Activated CD4-positive, CD25-positive, alpha-beta regulatory T cell treated with anti-CD3 and anti-CD28 coated beads, Interleukin-2, amount 50 U/mL, for 16 hours (primary cell): ENCODE data around the gene TEC.
"Not testable (repeated sequence)": the region's sequence is repeated elsewhere in the genome, so short reads cannot be mapped to it uniquely, and the experiment has no call there.

ENCODE experiments used
- DNase-seq: peaks from one replicate; pipeline ENCODE4 v3.0.0-alpha.2; 2020; ENCODE audit warnings: low read depth, low spot score

TEC gene

DNA sequence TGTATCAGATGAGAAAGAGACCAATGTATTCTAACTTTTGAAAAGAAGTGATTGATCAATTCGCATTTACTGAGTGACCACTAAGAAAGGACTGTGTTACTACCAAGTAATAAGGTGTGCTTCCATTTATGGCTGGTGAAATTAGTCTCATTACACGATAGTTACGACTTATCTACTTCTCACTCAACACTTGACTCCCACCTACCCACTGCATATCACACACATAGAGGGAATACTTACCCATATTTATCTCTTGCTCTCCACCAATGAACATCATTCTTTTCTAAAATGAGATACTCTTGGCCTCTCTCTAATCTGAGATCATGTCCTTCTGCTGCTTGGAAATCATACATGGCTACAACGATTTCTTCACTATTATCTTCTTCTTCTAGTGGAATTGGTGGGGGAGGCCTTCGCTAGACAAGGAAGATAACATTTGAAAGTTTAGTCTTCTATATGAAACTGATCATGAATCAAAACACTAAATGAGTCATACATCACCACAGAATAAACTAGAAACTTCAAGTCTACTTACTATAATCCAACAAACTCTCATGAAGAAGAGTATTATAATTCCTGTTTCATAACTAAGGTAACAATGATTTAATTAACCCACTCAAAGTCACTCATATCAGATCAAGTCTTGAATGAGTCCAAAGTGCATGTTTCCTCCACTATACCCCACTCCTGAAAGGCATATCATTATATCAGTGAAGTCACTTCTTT is 101.9 kb downstream of the TEC start:
- no peak for DNase-seq

DNA sequence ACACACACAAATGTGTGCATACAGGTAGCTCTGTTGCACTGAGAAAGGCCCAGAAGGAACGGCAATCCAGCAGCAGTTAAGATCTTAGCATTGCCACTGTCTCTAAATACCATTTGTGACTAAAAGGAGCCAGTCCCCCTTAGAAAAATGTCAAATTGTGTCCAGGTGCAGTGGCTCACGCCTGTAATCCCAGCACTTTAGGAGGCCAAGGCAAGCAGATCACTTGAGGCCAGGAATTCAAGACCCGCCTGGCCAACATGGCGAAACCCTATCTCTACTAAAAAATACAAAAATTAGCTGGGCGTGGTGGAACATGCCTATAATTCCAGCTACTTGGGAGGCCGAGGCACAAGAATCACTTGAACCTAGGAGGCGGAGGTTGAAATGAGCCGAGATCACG is 105.1 kb downstream of the TEC start:
- DNase-seq = not testable (repeated sequence)

DNA sequence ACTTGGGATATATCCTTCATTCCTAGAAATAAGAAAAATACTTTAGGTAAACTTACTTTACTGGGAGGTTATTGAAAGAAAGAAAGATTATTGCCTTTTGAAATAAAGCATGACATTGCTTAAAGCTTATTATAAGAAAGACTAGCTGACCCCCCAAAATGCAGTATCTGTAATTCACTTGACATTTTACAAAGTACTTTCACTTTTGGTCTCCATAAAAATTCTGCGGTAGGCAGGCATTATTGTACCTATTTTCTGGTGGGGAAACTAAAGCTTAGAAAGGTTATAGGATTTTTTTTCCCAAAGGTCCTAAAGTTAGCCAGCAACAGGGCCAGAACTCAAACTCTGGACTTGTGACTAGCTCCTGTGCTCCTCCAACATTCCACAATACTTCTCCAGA is 105.9 kb downstream of the TEC start:
- no peak for DNase-seq

DNA sequence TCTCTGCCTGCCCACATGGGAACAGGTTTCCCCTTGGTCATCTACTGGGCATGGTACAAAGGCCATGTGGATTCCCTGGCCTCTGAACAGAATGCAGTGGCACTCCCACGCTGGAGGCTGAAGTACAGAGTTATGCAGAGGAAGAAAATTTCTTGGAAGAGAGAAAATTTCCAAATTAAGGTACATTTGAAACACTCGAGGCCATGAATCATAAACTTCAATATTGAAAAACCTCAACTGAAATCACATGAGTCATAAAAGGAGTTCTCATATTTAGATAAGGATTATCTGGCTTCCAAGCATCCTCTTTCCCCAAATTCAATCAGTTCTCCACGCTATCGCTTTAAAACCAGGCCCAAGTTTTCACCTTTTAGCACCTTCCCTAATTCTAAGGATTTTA is 107.5 kb downstream of the TEC start:
- no peak for DNase-seq

DNA sequence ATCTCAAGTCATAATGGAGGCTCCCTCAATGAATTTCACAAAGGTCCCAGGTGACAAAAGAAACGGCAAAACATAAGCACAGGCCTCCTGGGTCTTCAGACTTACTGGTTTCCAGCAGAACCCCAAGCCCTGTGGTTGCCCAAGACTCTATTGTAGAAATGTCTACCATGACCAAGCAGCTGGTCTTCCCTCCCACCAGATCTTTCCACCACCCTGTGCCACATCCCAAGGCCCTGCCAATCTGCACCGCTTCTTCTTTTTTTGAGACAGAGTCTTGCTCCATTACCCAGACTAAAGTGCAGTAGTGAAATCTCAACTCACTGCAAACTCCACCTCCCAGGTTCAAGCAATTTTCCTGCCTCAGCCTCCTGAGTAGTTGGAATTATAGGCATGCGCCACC is 112.4 kb downstream of the TEC start:
- no peak for DNase-seq

DNA sequence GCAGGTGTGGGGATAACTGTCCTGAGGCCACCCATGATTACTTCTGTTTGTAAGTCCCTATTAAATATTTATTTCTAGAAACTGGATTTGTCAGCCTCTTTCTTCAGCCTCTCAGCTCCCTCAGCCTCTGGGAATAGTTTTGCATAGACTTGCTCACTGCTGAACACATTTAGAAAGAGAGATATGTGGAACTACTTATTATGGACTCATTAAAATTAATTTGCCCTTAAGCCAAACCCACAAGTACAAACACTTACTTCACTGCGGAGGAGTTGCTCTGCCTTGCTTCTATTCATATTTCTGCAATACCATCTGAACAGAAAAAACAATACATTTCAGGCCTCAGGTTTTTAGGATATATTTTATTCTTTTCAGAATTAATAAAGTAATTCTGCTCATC is 113.2 kb downstream of the TEC start:
- no peak for DNase-seq

DNA sequence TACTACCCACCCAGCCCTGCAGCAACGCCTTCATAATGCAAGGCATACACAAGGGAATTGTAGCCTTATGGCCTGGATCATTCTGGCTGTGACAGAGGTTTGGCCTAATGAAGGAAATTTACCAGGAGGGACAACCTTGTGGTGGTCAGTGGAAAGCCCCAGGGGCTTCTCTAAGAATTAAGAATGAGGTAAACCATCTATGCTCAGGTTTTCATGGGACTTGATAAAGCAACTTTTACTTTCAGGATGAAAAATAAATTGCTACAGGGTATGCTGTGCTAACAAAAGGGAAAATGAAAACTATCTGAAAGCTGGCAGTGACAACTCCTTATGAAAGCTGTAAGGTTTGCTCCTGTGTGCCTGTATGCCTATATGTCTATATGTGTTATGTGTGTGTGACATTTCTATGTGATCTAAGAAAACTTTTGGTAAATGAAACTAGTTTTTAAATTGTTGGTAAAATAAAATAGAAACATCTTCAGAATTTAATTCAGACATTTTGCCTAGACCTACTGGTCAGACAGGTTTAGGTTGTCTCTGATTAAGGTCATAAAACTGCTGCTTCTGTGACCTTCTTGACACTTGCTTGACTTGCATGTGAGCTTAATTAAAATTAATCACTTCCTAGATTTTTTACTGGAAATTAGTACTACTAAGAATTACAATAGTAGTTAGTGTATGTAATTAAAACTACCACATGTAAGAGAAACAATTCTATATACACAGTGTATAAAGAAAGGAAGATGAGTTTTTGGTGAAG is 115.7 kb downstream of the TEC start:
- DNase-seq = no peak

DNA sequence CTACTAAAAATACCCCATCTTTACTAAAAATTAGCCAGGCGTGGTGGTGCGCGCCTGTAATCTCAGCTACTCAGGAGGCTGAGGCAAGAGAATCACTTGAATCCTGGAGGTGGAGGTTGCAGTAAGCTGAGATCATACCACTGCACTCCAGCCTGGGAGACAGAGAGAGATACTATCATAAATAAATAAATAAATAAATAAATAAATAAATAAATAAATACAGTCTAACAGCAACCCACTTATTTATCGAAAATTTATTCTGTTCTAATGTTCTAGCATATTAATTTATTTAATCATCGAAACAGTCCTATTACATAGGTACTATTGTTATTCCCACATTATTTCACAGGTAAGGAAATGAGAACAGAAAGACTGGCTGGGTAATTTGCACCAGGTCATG is 117.4 kb downstream of the TEC start:
- DNase-seq = no peak

DNA sequence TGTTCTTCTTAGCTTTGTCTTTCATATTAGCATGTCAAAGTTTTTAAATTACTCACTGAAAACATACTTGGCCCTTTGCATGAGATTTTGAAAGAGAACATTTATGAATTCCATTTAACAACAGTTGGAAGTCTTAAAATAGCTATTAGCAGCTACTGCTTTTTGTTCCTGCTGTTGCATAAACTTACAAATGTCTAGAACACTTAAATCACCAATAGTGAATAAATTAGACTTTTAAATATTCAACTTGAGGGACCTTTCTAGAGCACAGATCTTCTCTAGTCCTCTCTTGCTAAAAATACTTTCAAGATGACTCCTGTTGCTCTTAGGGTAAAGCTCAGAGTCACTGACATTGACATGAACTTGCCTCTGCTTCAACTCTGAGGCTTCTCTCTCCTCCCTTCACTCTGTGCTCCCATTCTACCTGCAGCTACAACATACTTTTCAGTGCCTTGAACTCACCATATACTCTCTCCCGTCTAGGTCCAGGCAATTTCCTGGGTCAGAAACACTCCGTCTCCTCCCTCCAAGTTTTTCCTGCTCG is 119.7 kb downstream of the TEC start:
- no peak for DNase-seq

DNA sequence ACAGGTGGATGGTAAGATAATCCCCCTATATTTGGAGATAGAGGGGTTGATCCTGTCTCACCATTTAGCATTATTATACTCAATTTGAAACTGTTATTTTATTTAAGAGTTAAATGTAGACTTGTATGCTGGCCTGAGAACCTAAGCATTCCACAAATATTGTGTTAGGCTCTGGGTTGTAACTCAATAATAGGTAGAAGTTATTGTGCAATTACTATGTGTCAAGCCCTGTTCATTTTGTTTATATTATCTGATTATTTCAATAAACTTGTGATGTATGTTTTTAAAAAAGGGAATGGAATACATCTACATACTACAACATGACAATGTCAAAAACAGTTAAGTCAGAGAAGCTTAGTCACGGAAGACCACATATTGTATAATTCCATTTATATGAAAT is 122.0 kb downstream of the TEC start:
- no peak for DNase-seq

DNA sequence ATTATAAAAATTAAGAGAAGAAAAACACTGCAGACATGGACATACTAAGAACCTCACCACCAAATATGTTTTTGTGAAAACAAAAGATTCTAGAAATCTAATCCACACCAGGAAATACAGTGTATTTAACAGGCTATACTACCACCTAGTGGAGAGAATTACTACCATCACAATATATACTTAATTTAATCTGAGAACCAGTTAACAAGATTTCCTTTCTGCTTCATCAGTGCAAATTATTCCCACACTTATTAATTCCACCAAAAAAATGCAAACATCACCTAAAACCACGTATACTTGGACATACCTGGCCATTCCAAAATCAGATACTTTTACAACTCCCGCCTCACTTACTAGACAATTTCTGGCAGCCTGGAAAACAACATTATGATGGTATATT is 128.6 kb downstream of the TEC start:
- DNase-seq = no peak

DNA sequence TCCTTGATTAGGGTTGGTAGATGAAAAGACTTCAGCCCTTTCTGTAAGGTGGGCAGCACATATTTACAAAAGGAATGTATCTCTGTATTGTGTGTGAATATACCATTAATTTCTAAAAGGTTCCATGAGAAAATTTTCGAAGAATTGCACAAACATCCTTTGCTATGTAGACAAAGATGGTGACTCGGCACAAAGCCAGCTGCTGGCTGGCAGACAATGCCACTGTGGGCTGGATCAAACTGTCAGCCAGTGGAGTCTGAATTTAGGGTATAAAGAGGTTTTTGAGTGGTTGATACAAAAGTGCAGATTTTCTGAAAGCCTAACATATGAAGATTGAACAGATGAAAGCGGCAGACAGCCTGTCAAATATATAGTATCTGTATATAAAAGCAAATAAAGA is 129.9 kb downstream of the TEC start:
- no peak for DNase-seq

DNA sequence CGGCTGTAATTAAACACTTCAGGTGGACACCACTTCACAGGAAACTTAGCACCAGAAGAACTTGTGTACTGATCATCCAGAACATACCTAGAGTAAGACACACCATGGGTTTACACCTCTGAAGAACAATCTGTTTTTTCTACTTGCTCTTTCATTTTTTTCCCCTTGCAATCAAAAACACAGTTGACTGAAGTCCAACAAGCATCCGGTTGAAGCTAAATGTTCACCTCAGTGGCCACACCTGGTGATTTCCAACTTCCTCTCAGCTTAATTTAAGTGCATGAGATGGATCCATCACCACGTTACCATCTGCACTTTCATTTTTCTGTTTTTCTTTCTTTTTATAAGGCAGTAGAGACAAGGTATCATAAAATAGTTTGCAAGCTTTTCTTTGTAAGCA is 130.7 kb downstream of the TEC start:
- DNase-seq = no peak

DNA sequence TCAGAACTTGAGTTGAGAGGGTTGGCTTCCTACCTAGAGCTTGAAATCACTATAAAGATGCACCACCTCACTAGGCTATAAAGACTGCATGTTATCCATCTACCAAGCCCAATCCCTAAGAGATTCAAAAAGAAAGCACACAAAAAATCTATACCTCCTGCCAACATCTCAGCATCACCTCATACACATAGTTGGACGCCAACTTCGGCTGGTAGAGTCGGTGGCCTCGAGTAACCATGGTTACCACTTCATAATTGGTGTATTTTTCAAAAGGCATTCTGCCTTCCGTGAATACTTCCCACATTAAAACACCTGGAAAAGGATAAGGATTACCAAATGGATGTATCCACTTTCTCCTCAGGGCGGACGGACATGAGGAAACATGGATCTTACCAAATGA is 131.1 kb downstream of the TEC start:
- DNase-seq = no peak

DNA sequence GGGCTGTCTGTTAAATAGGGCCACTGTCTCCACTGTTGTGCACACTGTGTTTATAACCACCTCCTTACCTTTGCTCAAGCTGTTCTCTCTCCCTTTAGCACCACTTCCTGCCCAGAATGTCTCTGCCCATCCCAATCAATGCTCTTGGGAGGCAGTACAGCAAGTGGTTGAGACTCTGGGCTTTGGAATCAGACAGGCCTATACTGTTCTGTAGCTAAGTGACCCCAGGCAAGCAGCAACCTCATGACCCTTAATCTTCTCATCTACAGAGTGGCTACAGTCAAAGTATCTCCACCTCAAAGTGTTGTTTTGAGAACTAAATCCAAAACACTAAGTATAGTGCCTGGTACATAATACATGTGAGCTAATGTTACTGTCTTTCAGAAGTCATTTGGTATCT is 131.8 kb downstream of the TEC start:
- DNase-seq = no peak

DNA sequence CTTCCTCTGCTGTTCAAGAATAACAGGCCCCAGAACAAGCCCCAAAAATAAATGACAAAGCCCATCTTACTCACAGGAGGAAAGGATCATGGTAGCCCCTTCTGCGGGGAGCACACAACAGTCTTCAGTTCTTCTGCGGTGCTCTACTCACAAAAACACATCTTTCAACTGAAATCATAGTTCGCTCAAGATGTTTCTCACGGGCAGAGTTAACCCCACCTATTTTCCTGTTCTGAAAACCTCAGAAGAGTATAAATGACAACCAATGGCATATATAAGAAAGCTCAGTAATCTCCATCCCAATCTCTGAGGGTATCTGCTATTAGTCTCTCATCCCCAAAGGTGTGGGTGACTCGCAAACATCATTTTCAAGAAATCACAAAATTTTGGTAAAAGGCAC is 135.6 kb downstream of the TEC start, which contains the start of gene TXK:
TXK (minus strand) TSS at position 170 of the 400 bp plus-strand sequence; CDS start at position 90, 80 bp downstream.
- no peak for DNase-seq

DNA sequence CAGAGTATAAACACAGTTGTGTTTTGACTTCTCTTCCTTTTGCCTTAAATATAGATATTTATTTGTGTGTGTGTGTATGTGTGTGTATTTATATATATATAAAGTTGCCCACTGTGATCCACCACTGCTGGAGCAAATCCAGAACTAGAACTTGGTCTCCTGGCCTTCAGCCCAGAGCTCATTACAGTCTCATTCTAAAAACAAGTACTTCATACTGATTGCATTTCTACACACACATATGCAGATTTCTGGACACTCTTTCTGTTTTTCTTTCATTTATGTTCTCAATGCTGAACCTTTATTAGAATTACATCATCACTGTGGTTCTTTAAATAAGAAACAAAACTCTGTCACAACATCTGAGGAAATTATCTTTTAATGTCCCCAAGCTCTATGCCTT is 136.0 kb downstream of the TEC start:
- DNase-seq = no peak

DNA sequence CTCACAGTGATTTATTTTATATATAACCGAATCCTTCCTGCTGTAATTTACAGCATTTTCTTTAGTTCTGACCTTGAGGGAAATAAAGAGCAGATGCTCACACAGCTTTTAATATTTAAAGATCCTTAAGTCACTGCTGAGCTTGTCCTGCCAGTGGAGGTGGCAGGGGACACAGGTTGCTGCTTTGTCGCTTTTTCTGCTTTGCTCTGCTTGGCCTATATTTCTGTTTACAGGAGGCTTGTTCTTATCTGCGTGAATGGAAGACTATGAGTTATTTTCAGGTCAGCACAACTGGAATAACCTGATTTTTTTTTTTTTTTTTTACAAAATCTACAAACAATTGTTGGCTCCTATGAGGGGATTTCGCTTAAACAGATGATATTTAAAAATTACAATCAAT is 137.9 kb downstream of the TEC start:
- no peak for DNase-seq

DNA sequence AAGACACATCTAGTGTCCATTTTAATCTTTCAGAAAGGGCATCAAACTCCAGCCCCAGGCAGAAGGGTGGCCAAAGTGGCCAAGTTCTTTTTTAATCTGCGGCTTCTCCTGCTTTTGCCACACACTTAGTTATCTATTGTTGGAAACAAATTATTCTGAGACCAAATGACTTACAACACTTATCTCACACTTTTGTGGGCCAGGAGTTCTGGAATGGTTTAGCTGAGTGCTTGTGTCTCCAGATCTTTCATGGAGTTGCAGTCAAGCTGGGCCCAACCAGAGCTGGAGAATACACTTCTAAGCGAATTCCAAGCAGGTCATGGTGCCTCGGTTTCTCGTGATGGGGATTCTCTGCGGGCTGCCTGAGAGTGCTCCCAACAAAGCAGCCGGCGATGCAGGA is 139.5 kb downstream of the TEC start:
- DNase-seq = no peak

DNA sequence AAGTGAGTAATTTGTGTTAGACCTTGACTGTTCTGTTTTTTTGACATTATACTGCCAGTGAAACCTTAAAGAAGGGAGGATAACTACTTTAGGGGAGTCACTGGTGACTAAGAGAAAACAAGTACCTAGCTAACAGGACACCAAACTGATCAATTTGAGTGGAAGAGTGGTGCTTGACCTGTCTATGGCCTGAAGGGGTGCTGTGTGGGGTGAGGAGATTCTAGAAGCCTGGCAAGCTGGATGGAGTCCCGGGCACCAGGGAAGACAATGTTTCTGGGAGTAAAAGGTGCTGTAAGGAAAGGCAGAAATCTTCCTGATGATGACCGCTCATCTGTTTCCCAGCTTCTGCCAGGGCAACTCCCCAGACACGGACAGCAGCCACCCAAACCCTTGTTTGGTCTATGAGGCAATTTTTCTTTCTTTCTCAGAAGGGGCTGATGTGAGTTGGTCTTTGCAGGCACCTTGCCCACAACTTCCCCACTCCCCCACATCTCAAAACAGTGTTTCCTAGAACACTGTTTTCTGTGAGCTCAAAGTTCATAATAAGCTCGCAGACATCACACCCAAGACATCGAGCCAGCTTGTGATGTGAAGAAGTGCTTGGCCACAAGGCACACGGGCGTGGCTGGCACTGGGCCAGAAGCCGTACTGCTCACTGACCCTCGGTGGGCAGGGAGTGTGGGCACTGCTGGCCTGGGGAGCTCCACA is 140.2 kb downstream of the TEC start:
- no peak for DNase-seq

DNA sequence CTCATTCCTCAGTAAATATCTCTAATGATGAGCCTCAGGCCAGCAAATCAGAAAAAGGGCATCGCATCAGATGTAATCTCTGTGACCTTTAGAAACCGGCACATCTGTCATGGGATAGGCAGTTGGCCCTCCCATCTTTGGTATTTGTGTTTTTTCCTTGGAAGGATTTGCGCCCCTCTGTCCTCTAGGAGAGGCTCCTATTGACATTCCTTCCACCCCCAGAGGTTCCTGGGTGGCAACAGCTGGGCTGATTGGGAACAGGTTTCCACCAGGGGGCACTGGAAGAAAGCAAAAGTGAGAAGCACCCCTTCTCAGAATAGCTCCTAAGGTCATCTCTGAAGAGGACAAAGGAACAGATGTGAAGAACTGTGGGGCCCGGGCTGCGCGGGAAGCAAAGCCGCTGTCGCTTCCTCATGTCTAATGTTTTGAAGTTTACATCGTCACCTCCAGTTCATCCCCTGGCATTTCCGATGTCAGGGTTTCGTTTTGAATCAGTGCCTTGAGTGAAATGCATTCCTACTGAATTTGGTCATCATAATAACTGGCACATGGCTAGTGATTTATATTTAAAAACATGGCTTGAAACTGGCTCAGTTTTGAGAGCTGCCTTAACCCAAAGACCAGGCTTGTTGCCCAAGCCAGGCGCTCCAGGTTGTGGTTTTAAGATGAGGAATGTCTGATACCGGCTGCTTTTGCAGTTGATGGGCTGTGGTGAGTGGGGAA is 141.8 kb downstream of the TEC start:
- DNase-seq = peak; percentile 39

DNA sequence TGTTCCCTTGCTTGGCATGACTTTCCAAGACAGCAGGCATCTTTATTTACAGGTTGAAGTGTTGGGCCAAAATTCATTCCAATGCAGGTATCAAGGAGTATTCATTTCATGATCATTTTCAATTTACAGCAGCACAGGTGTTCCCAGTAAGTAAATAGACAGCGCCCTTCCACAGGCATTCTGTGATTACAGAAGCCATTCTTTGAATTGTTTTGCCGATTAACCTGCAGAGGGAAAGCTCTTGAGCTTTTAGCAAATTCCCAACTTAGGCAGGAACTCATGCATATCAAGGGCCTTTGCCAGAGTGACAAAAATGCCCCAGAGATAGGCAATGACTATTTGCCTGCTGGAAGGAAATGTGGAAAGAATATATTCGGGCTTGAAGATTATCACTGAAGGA is 142.4 kb downstream of the TEC start:
- no peak for DNase-seq
